HepG2 (cell line): ENCODE data around the gene CACNG4.

Source experiments
- ATF2 ChIP-seq: sonication (generic); formaldehyde crosslinking; IDR thresholded peaks from 2 replicates; pipeline ENCODE4 v1.4.0; 2020; ENCODE audit warnings: missing genetic modification reagents
- KMT2A ChIP-seq: sonication (generic); formaldehyde crosslinking; IDR thresholded peaks from 2 replicates; pipeline ENCODE4 v1.4.0; 2020; ENCODE audit warnings: missing genetic modification reagents
- NFRKB ChIP-seq: fragments of 450-650 bp; IDR thresholded peaks from 2 replicates; pipeline ENCODE4 v1.6.1; 2017
- PHF5A ChIP-seq: IDR thresholded peaks from one replicate; pipeline ENCODE4 v1.6.1; 2018; ENCODE audit warnings: low read depth, missing genetic modification reagents; ENCODE audit not compliant: unreplicated experiment
- POLR2AphosphoS5 ChIP-seq: IDR thresholded peaks from 2 replicates; pipeline ENCODE4 v1.6.1; 2012; ENCODE audit warnings: low read depth, low read length
- RAD21 ChIP-seq: fragments of 450-650 bp; formaldehyde crosslinking; IDR thresholded peaks from 2 replicates; pipeline ENCODE4 v1.5.0; 2020; ENCODE audit warnings: mild to moderate bottlenecking
- ZNF251 ChIP-seq: sonication (generic); formaldehyde crosslinking; IDR thresholded peaks from 2 replicates; pipeline ENCODE4 v1.9.0; 2021; ENCODE audit warnings: mild to moderate bottlenecking, missing genetic modification reagents
- ZNF773 ChIP-seq: sonication (generic); formaldehyde crosslinking; IDR thresholded peaks from 2 replicates; pipeline ENCODE4 v1.4.0; 2020; ENCODE audit warnings: missing genetic modification reagents, borderline replicate concordance

GRCh38 chr17:67054011-67054591 is 89.6 kb downstream of the CACNG4 start:
- TF ChIP-seq ZNF251 = no peak
- TF ChIP-seq ATF2 (CRISPR knock-in tag) = no peak
- TF ChIP-seq RAD21 (CRISPR knock-in tag) = no peak
- no peak for TF ChIP-seq NFRKB
- no peak for TF ChIP-seq KMT2A
- no peak for TF ChIP-seq POLR2AphosphoS5
- no peak for TF ChIP-seq PHF5A
- no peak for TF ChIP-seq ZNF773
